ENCODE measurements around the gene LMOD3. TPM values are rescaled to one million over a fixed set of nuclear protein-coding genes. Genes with fewer than 3 reads are reported as not detected.

The LMOD3 gene
- total RNA-seq, 2 donors from 2014 or later, result 0.50 TPM; not detected in 1

- intact Hi-C loops (cut with DNase I), result no loop called here
- H3K27ac ChIP-seq, result no peak overlapping the region
- no peaks in the 10 kb centered on the region for H3K9me3 ChIP-seq
- no peak for TF ChIP-seq POLR2A (IDR thresholded peaks at IDR 0.05)
- no peak for TF ChIP-seq CTCF (IDR thresholded peaks at IDR 0.05)
- no peak for TF ChIP-seq POLR2AphosphoS5 (IDR thresholded peaks at IDR 0.05)
- no peaks in the 10 kb centered on the region for H3K27me3 ChIP-seq (replicated peaks; ENCODE audit: insufficient read depth)
- 85% methylated on average over 2 of the region's 2 CpGs for WGBS
- no peak for DNase-seq (ENCODE audit: low spot score)
- no peak overlapping the region for H3K4me3 ChIP-seq
- no peaks in the 10 kb centered on the region for H3K4me1 ChIP-seq (replicated peaks)
- H3K36me3 ChIP-seq, result no peaks in the 10 kb centered on the region
These were observed 4.6 kb upstream of the LMOD3 start for GRCh38 chr3:69126999-69127398.

GRCh38 chr3:69126216-69126615, 3.8 kb upstream of the LMOD3 start:
- Histone ChIP-seq H3K27me3 (replicated peaks; ENCODE audit: insufficient read depth) (no peaks in the 10 kb centered on the region), H3K27ac (no peak overlapping the region), H3K4me3 (no peak overlapping the region), H3K36me3 (no peaks in the 10 kb centered on the region), H3K9me3 (no peaks in the 10 kb centered on the region), H3K4me1 (replicated peaks) (no peaks in the 10 kb centered on the region)
- intact Hi-C loops (cut with DNase I), result no loop called here
- TF ChIP-seq POLR2AphosphoS5 (IDR thresholded peaks at IDR 0.05) (no peak), CTCF (IDR thresholded peaks at IDR 0.05) (no peak), POLR2A (IDR thresholded peaks at IDR 0.05) (no peak)
- no peak for DNase-seq (ENCODE audit: low spot score)
- WGBS, result 92% methylated on average over 3 of the region's 3 CpGs

- no peak overlapping the region for H3K4me3 ChIP-seq
- no peak for DNase-seq (ENCODE audit: low spot score)
- TF ChIP-seq CTCF (IDR thresholded peaks at IDR 0.05) (no peak), POLR2A (IDR thresholded peaks at IDR 0.05) (no peak), POLR2AphosphoS5 (IDR thresholded peaks at IDR 0.05) (no peak)
- intact Hi-C loops (cut with DNase I), result loop anchor here (5.0 kb wide), 2 partner anchors 185 to 305 kb away; no protein-coding TSS in a partner anchor
- H3K9me3 ChIP-seq, result no peaks in the 10 kb centered on the region
- 66% methylated on average over 8 of the region's 8 CpGs for WGBS
- no peak overlapping the region for H3K27ac ChIP-seq
- no peaks in the 10 kb centered on the region for H3K4me1 ChIP-seq (replicated peaks)
- H3K36me3 ChIP-seq, result no peaks in the 10 kb centered on the region
- no peaks in the 10 kb centered on the region for H3K27me3 ChIP-seq (replicated peaks; ENCODE audit: insufficient read depth)
These were observed 445 bp downstream of the LMOD3 start for GRCh38 chr3:69121950-69122349.

GRCh38 chr3:69121513-69121912, 882 bp downstream of the LMOD3 start:
- peak overlapping the region in 1 of 2 donors; percentile 13 for H3K27ac ChIP-seq

More at GRCh38 chr3:69121513-69121912, 882 bp downstream of the LMOD3 start:
- Histone ChIP-seq H3K9me3 (no peaks in the 10 kb centered on the region), H3K27me3 (replicated peaks; ENCODE audit: insufficient read depth) (no peaks in the 10 kb centered on the region), H3K4me1 (replicated peaks) (no peaks in the 10 kb centered on the region), H3K36me3 (no peaks in the 10 kb centered on the region), H3K4me3 (no peak overlapping the region)
- DNase-seq (ENCODE audit: low spot score), result no peak
- intact Hi-C loops (cut with DNase I), result loop anchor here (5.0 kb wide), 2 partner anchors 186 to 306 kb away; no protein-coding TSS in a partner anchor
- TF ChIP-seq POLR2AphosphoS5 (IDR thresholded peaks at IDR 0.05), result no peak
- no peak for TF ChIP-seq CTCF (IDR thresholded peaks at IDR 0.05)
- no peak for TF ChIP-seq POLR2A (IDR thresholded peaks at IDR 0.05)
- 75% methylated on average over 6 of the region's 6 CpGs for WGBS

Data from prostate gland (tissue), 2 donors.